AG08395 (cell line): ENCODE data around the gene GALNT10.

Experiments
- DNase-seq: peaks from one replicate; pipeline ENCODE4 v3.0.0; 2012; ENCODE audit warnings: mixed read lengths, low spot score

GALNT10 gene

DNA sequence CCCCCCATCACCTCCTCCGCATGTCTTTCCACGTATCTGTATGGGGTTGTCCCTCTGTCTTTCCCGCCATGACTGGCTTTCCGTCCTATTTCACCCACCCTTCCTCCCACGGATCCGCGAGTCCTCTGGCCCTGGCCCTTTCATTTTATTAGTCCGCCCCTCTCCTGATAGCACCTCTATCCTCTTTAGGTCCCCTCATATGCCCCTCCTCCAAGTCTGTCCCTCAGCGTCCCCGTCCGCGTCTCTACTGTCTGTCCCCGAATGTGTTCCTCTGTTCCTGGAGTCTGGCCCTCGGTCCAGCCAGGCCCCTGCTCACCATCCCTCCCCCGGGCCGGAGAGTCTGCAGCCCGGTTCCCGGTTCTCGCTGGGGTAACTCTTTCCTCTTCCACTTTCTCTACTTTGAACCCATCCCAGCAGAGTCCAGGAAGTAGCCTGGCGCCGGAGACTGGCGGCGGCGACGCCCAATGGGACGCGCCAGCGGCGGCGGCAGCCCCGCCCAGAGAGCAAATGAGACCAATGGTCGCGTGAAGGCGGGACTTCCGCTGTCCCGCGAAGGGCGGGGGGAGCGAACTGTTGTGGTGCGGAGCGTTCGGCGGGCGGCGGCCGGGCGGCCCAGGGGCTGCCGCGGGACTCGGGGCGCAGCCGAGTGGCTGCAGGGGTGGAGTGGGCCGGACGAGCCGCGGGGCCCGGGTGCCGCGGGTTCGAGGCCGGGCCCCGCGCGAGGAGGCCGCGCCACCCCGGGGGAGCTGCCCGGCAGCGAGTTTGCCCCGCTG lies 255.1 kb downstream of the GALNT10 start, which contains the start of gene SAP30L:
SAP30L (plus strand) TSS at position 576 of the 773 bp plus-strand sequence. CDS start 608 bp downstream, outside the sequence.
- peak; percentile 100 for DNase-seq

DNA sequence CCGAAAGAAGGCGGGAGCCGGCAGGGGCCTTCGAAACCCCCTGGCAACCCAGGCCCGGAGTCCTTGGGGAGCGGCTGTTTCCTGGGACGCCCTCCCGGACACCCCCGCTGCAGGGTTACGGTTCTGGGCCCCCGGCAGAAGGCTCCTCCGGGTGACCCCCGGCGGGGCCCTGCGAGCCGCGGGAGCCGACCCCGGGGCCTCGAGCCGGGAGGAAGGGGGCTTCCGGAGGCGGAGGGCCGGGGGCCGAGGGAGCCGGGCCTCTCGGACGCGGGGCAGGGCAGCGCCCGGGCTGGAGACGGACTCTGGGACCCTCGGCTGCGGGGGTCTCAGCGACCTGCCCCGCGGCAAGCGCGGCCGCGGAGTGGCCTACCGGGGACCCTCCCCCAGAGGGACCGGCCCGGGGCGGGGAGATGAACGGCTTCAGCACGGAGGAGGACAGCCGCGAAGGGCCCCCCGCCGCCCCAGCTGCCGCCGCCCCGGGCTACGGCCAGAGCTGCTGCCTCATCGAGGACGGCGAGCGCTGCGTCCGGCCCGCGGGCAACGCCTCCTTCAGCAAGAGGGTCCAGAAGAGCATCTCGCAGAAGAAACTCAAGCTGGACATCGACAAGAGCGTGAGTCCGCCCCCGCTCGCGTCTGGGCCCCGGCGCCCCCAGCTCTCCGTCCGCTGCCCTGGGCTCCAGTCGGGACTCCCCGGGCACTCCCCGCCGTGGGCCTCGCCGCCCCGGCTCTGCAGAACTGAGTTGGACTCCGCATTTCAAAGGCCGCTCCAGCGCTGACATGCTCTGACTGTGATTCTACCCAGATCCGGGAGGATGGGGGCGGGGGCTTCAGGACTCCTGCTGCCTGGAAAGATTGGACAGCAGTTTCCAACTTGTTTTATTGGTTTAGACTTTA lies 255.9 kb downstream of the GALNT10 start:
- peak; percentile 66 for DNase-seq

DNA sequence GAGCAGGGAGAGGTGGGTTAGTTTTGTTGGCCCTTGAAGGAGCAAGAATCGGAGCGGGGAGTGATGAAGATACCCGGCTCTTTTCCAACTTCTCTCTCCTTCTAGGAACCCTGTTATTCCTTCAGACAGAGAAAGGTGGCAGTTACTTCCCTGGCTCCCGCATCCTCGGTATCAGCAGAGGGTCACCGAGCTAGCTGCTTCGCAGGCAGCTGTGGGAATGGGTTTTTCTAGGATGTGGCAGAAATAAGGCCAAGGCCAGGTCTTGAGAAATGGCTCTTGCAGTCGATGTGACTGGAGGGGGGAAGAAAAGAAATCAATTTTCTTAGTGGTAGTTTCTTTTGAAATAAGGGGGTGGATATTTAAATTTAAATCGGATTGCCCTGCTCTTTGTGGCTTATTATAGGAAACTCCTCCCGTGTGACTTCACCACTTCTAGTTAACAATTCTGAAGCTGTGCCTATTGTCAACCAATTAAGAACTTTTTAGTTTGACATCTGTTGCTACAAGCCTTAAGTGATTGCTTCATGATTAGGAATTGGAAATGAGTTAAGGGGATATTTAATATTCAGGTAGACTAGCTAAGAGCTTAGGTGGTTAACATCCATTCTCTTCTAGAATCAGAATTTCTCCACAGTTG lies 256.7 kb downstream of the GALNT10 start:
- no peak for DNase-seq

DNA sequence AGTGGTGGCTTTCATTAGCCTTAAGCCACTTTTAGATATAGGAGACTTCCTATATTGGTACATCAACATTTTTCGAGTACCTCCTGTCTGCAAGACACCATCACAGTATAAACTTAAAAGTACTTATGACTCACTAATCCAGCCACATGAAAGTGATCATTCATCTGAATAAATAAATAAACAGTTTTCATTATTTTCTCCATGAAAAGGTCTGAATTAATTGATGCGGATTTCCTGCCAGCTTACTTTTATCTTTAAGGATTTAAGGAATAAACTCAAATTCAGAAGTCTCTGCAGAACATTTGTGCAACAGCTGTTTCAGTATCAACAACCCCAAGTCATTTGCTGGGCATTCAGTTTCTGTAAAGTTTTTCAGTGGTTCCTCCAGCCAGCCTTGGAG lies 259.3 kb downstream of the GALNT10 start:
- no peak for DNase-seq

DNA sequence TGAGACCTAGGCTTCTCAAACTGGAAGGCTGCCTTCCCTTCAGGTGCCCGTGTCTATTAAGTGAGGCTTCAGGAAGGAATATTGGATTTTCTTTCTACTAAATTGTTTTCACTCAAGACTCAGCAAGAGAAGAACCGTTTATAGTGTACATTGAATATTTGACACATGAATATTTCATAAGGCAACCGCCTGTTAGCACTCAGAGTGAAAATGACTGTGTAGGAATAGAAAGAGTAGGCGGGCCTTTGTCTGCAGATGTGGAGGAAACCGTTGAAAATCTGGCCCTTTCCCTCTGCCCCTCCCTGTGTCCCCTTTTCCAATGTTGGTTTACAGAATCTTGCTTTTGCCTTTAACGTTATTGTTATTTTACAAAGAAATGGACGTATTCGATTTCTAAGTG lies 261.4 kb downstream of the GALNT10 start:
- no peak for DNase-seq

DNA sequence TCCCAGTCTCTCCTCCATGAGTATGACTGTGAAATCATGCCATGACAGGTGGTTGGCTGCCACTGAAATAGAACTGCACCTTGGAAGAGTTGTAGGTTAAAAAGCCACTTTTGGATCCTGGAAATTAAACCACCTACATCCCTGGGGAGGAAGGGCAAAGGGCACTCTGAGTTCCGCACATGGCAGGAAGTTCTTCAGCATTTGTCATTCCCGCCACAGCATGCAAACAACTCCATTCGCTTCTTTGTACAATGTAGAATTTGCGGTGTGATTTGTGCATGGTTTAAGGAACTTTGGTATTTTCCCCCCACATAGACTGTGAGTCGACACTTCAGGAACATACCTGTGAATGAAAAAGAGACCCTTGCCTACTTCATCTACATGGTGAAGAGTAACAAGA lies 265.1 kb downstream of the GALNT10 start:
- DNase-seq: no peak

DNA sequence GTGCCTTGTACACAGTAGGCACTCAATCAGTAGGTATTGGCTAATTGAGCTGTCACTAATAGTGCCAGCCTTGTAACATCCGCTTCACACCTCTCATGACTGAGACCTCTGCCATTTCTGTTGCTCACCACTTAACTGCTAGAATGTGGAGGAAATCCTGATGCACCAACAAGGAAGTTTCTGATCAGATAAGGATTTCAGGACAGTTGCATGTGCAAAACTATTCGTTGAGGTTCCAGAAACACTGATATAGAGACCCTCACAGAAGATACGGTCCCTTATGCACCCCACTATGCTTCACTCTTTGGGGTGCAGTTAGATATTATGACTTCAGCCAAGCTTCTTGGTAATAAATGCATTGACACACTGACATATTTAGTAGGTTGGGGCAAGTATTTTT lies 266.0 kb downstream of the GALNT10 start:
- no peak for DNase-seq

DNA sequence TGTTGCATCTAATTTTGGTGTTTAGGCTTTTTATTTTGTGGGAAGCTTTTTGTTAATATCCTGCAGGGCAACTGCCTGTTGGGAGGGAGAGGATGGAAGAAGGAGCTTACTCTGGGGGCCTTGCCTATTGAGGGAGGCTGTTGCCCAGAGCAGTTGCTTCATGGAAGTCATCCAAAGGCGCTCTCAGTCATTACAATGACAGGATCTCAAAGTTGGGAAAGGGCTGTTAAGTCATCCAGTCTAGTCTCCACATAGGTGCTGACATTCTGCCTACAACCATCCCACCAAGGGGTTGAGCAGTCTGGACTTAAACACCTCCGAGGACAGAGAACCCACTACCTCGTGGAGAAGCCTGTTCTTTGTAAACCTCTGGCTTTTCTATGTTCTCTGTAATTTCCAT lies 268.5 kb downstream of the GALNT10 start:
- no peak for DNase-seq

DNA sequence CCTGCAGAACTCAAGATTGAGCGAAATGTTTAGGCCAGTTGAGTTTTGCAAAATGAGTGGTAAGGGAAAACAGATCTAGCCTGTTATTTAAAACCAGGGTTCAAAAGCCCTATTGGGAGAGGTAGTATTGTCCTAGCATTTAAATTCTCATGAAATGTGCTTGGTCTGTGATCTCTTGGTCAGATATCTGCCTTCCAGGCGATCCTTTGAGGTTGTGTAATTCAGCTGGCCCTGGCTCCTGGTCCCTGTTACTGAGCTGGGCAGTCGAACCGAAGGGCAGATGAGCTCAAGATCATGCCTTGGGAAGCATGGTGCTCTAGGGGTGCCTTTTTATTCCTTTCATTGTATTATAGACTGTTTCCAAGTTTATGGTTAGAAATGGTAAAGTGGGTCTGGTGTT lies 269.6 kb downstream of the GALNT10 start:
- no peak for DNase-seq

DNA sequence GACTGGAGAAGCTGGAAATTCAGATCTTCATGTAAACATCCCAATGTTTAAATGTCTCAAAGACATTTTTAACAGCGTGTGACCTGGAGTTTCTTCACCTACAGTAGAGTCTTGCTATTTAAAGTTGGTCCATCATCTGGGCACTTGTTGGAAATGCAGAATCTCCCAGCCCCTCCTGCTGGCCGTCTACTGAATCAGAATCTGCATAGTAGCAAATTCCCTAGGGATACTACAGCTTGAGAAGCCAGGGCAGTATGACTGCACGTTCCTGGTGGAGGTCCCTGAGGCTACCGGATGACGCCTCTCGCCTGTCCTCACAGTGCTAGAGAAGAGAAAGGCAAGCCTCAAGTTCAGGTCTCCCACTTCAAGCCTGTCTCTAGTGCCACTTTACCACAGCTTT lies 271.0 kb downstream of the GALNT10 start:
- no peak for DNase-seq

DNA sequence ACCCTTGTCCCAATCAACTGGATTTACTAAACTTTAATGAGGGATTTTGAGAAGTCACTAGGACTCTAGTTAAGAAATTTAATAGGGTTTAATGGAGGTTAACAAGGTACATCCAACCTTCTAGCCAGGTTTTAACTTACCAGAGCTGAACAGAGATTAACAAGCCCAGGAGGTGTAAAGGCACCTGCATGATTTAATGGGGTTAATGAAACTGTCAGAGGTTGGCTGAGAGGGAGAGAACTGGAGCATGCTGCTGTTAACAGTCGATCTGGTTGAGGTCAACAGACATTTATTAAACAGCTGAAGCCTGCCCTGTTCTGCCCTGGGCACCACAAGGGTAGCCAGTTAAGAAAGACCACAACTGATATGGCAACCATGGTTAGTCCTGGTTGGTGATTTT lies 273.9 kb downstream of the GALNT10 start:
- no peak for DNase-seq

DNA sequence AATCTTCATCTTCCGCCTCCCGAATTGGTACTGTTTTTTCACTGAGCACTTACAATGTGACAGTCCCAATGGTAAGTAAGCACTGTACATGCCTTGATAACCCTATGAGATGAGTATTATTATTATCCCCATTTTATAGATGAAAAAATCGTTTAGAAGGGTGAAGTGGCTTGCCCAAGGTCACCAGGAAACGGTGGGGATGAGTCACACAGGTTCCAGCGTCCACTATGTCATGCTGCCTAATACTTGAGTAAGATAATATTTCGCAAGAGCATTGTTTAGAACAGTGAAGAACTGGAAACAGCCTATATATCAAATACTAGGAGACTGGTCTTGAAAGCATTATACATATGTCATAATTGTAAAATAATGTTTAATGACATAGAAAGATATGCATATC lies 274.6 kb downstream of the GALNT10 start:
- no peak for DNase-seq

DNA sequence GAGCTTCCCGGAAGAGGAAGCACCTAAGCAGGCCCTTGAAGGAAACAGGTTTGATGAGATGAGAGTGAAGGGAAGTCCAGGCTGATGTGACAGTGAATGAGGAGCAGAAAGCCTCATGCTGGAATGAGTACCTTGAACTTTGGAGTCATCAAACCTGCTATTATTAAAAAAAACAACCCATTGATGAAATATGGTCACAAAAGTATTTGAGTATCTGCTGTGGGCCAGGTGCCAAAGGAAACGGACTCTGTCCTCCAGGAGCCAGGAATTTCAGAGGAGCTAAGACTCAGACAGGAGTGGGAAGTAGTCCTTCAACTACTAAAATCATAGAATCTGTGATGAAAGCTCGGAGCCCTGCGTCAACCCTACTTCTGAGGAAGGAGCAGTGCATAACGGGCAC lies 275.6 kb downstream of the GALNT10 start:
- DNase-seq: no peak

DNA sequence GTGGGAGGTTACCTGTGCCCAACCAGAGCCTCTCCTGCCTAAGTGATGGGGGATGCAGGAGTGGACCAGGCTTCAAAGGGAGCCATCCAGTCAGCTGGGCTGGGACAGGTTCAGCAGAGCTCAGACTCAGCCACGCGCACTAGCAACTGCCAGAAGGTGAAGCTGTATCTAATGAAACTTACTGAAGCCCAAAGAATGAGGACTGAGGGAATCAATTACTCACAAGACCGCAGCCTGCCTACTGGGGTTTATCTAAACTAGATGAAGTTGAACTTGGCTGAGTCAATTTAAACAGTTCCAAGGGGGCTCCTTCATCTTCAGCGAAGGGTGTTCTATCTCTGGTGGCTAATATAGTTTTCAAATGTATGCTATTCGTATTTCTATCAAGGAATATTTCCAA lies 276.1 kb downstream of the GALNT10 start:
- DNase-seq: no peak

DNA sequence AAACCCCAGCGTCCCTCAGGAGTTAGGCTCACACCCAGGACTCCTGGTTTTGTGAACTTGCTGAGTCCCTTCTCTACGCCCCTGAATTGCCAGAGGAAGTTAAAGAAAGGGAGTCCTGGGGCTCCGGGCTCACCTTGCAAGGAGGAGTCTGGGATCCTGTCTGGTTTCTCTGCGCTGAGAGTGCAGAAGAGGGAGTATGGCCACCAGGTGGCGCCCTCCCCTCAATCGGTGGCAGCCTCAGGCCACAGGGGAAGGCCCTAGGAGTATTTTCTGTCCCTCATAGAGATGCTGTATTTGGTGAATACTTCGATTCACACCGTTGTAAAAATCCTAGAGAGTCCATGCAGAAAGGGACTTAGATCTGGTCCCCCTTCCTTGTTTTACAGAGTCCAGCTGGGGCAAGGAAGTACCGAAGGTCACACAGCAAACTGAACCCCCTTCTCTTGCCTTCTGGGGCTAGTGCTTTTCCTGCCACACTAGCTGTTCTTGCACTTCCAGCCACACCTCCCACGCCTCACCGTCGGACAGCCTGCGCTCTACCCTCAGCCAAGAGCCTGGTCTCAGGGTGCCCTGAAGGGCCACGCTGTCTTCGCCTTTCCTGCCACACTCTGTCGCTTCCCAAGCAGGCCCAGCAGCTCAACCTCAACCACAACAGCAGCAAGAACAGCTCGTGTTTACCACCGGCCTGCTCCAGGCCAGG lies 277.3 kb downstream of the GALNT10 start:
- DNase-seq: peak; percentile 93

DNA sequence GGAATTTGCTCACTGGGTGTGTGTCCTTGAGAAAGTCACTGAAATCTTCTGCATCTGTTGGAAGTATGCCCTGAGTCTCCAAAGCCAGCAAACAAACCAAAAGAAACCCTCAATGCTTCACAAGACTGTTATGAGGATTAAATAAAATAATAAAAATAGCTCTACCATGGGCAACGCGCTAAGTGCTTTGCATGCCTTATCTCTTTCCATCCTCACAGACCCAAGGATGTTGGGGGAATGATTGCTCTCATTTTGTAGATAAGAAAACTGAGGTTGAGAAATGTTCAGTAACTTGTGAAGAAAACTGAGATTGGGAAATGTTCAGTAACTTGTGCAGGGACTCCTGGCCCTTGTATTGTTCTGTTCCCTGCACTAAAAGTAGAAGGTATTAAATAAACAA lies 279.6 kb downstream of the GALNT10 start:
- DNase-seq: no peak
